GM12875 (cell line): ENCODE results near the gene RAB20.

Experiments
- H3K4me3 ChIP-seq: one replicate; pipeline ENCODE4 v1.5.1; 2011; ENCODE audit warnings: low read depth, low read length, control low read depth
- CTCF ChIP-seq: IDR thresholded peaks from 2 replicates; pipeline ENCODE4 v1.5.1; 2011; ENCODE audit warnings: low read depth, mild to moderate bottlenecking, control low read depth, inconsistent platforms, low read length, moderate library complexity, borderline replicate concordance; ENCODE audit not compliant: insufficient read depth

The RAB20 gene

GRCh38 chr13:110507678-110508381, 53.7 kb downstream of the RAB20 start:
- TF ChIP-seq CTCF: no peak
- H3K4me3 ChIP-seq: no peak overlapping the region

DNA sequence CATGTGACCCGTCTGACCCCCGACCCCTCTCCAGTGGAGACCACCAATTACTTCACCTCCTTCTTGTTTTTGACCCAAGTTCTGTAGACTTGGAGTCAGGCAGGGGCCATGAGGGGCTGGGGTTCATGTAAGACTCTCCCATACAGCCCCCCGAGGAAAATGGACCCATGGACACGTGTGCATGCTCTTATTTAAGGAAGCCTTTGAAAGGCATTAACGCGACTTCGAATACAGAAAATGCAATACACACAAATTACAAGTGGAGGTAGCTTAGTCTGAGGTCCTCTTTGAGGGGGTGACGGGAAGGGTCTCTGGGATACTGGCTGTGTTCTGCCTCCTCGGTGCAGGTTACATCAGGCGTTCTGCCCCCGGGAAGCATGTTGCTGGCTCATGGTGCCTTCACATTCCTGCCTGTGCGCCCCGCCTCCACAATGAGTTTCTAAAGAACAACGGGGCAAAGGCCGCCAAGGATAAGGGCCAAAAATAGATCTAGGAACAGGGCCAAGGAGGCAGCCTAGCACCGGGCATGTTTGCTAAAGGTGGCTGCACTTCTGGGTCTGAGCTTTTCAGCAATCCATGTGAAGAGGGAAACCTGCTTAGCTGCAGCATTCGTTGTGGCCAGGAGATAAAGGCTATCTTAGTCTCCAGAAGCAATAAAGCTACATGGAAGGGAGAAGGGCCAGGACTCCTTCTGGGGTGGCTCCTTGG, 54.5 kb downstream of the RAB20 start:
- TF ChIP-seq CTCF: no peak
- no peak overlapping the region for H3K4me3 ChIP-seq

DNA sequence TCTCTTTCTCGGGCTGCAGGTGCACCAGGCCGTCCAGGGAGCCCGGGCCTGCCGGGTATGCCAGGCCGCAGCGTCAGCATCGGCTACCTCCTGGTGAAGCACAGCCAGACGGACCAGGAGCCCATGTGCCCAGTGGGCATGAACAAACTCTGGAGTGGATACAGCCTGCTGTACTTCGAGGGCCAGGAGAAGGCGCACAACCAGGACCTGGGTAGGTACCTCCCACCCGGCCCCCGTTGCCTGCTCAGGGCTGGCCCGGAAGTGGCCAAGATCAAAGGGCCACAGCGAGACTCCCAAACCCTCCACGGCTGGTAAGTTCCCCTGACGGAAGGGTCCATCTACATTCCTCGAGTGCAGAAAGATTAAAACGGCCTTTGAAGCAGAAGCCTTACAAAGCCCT, 55.1 kb downstream of the RAB20 start:
- H3K4me3 ChIP-seq: no peak overlapping the region
- no peak for TF ChIP-seq CTCF

DNA sequence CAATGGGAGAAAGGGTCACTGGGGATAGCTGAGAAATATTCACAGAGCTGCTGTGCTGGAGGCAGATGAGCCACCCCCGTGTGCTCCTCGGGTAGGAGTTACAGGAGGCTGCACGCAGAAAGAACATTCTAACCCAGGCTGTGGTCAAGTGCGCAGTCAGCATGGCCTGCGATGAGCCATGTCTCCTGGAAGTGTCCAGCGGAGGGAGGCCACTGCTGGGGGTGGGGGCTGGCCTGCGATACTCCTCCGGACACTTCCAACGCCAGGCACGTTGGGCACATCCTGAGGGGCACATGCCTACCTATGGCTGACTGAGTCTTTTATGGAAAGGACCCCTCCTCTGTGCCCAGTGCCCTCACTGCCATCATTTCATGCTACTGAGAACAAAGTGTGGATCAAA, 55.9 kb downstream of the RAB20 start:
- TF ChIP-seq CTCF: no peak
- no peak overlapping the region for H3K4me3 ChIP-seq

DNA sequence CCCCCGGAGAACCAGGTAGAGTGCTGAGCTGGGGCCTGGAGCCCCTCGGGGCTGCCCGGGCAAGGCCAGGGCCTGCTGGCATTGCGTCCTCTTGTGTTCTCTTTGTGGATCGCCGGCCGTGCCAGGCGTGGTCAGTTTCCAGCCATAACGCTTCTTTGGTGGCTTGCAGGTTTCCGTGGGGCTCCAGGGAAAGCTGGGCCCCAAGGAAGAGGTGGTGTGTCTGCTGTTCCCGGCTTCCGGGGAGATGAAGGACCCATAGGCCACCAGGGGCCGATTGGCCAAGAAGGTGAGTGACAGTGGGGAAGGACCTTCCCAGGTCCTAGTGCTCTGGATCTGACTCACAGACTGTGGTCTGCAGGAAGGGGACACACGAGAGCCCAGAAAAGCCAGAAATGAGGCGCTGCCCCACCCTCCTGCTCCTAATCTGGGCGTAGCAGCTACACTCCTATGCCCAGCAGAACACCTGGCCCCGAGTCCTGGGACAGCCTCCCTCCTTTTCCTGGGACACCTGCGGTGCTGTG, 57.5 kb downstream of the RAB20 start:
- H3K4me3 ChIP-seq: no peak overlapping the region
- TF ChIP-seq CTCF: no peak

DNA sequence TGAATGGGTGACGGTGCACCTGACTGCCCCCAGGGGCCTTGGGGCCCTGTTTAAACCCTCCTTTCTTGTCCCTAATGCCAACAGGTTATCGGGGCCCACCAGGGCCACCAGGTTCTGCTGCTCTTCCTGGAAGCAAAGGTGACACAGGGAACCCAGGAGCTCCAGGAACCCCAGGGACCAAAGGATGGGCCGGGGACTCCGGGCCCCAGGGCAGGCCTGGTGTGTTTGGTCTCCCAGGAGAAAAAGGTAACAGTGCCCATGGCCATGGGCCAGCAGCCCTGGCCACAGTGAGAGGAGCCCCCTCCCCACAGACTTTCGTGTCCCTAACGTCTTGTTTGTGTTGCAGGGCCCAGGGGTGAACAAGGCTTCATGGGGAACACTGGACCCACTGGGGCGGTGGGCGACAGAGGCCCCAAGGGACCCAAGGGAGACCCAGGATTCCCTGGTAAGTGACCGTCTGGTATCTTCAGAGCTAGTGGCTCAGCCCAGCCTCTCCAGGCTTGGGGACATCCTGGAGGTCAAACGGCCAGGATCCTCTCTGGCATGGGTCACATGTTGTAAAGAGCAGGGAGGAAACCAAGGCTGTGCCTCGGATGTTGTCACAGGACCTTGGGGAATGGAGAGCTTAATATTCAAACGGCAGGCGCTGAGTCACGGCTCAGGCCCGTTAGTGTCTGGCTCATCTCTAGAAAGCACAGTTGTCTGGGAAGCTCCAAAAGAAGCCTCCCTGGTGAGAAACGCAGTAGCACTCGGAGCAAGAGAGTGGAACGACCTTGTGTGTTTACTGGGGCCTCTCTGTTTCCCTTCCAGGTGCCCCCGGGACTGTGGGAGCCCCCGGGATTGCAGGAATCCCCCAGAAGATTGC, 58.3 kb downstream of the RAB20 start:
- H3K4me3 ChIP-seq: no peak overlapping the region
- TF ChIP-seq CTCF: no peak
